Nephron progenitor cell (in vitro differentiated cells): ENCODE results near the gene DHX40.

Experiments used
- DNase-seq: peaks from one replicate; pipeline ENCODE4 v3.0.0; 2021
- H3K27ac Mint-ChIP-seq: 2 replicates; pipeline ENCODE4 v1.8.0; 2021; ENCODE audit warnings: mild to moderate bottlenecking, moderate library complexity, mixed read lengths
- H3K27me3 Mint-ChIP-seq: 2 replicates; pipeline ENCODE4 v1.8.0; 2021; ENCODE audit warnings: mild to moderate bottlenecking, low read depth, mixed read lengths; ENCODE audit not compliant: poor library complexity
- H3K36me3 Mint-ChIP-seq: 2 replicates; pipeline ENCODE4 v1.8.0; 2021; ENCODE audit warnings: low read depth, mixed read lengths
- H3K4me1 Mint-ChIP-seq: 2 replicates; pipeline ENCODE4 v1.8.0; 2021; ENCODE audit warnings: mixed read lengths
- H3K4me3 Mint-ChIP-seq: 2 replicates; pipeline ENCODE4 v1.8.0; 2021; ENCODE audit warnings: mild to moderate bottlenecking, moderate library complexity, mixed read lengths
- H3K9me3 Mint-ChIP-seq: 2 replicates; pipeline ENCODE4 v1.8.0; 2021; ENCODE audit warnings: mild to moderate bottlenecking, moderate library complexity, mixed read lengths
- CTCF ChIP-seq: fragments of 200-600 bp; sonication (generic); IDR thresholded peaks from 2 replicates; pipeline ENCODE4 v1.5.0; 2021; ENCODE audit warnings: antibody characterized with exemption

The DHX40 gene

GRCh38 chr17:59525668-59526067, 39.7 kb upstream of the DHX40 start:
- peaks cover 6% of the 10 kb centered on the region for H3K4me1 Mint-ChIP-seq
- no peak for DNase-seq
- peaks cover 10% of the 10 kb centered on the region for H3K27me3 Mint-ChIP-seq
- no peaks in the 10 kb centered on the region for H3K9me3 Mint-ChIP-seq
- no peak overlapping the region for H3K4me3 Mint-ChIP-seq
- TF ChIP-seq CTCF, result no peak
- H3K36me3 Mint-ChIP-seq, result no peaks in the 10 kb centered on the region
- H3K27ac Mint-ChIP-seq, result no peak overlapping the region

GRCh38 chr17:59526451-59526850, 39.0 kb upstream of the DHX40 start:
- DNase-seq, result no peak
- Mint-ChIP-seq H3K4me1 (peaks cover 2% of the 10 kb centered on the region), H3K9me3 (no peaks in the 10 kb centered on the region), H3K27ac (no peak overlapping the region), H3K4me3 (no peak overlapping the region), H3K27me3 (peaks cover 8% of the 10 kb centered on the region), H3K36me3 (no peaks in the 10 kb centered on the region)
- TF ChIP-seq CTCF, result no peak

GRCh38 chr17:59527325-59527917, 38.0 kb upstream of the DHX40 start:
- no peak for DNase-seq
- Mint-ChIP-seq H3K4me1 (no peaks in the 10 kb centered on the region), H3K36me3 (no peaks in the 10 kb centered on the region), H3K27ac (no peak overlapping the region), H3K27me3 (peaks cover 8% of the 10 kb centered on the region), H3K9me3 (no peaks in the 10 kb centered on the region), H3K4me3 (no peak overlapping the region)
- TF ChIP-seq CTCF, result no peak

- TF ChIP-seq CTCF, result no peak
- no peak overlapping the region for H3K27ac Mint-ChIP-seq
- no peaks in the 10 kb centered on the region for H3K9me3 Mint-ChIP-seq
- peaks cover 8% of the 10 kb centered on the region for H3K27me3 Mint-ChIP-seq
- no peaks in the 10 kb centered on the region for H3K36me3 Mint-ChIP-seq
- no peak overlapping the region for H3K4me3 Mint-ChIP-seq
- DNase-seq, result no peak
- H3K4me1 Mint-ChIP-seq, result no peaks in the 10 kb centered on the region
These were observed 37.5 kb upstream of the DHX40 start for GRCh38 chr17:59527931-59528330.

GRCh38 chr17:59530531-59530930, 34.9 kb upstream of the DHX40 start:
- DNase-seq, result no peak
- Mint-ChIP-seq H3K36me3 (no peaks in the 10 kb centered on the region), H3K27me3 (peaks cover 4% of the 10 kb centered on the region), H3K9me3 (no peaks in the 10 kb centered on the region), H3K27ac (no peak overlapping the region), H3K4me3 (no peak overlapping the region), H3K4me1 (peaks cover 4% of the 10 kb centered on the region)
- TF ChIP-seq CTCF, result no peak

GRCh38 chr17:59533694-59534093, 31.7 kb upstream of the DHX40 start:
- no peak overlapping the region for H3K4me3 Mint-ChIP-seq
- no peak for DNase-seq
- no peaks in the 10 kb centered on the region for H3K9me3 Mint-ChIP-seq
- H3K36me3 Mint-ChIP-seq, result no peaks in the 10 kb centered on the region
- no peak for TF ChIP-seq CTCF
- no peak overlapping the region for H3K27ac Mint-ChIP-seq
- H3K4me1 Mint-ChIP-seq, result peaks cover 5% of the 10 kb centered on the region
- peaks cover 9% of the 10 kb centered on the region for H3K27me3 Mint-ChIP-seq
